Stimulated activated CD4-positive, alpha-beta T cell treated with anti-CD3 and anti-CD28 coated beads, Interleukin-15, amount 100 ng/mL, for 1 hour (primary cell): ENCODE results near the gene MSX2.
A peak's percentile ranks its signal among the peaks of the same experiment; 100 is the strongest.

Source experiments
- DNase-seq, 2 donors: peaks; one replicate each; pipeline ENCODE4 v3.0.0-alpha.2; 2020; ENCODE audit warnings: low read depth in 1 of 2, low spot score in 1 of 2

MSX2 gene

DNA sequence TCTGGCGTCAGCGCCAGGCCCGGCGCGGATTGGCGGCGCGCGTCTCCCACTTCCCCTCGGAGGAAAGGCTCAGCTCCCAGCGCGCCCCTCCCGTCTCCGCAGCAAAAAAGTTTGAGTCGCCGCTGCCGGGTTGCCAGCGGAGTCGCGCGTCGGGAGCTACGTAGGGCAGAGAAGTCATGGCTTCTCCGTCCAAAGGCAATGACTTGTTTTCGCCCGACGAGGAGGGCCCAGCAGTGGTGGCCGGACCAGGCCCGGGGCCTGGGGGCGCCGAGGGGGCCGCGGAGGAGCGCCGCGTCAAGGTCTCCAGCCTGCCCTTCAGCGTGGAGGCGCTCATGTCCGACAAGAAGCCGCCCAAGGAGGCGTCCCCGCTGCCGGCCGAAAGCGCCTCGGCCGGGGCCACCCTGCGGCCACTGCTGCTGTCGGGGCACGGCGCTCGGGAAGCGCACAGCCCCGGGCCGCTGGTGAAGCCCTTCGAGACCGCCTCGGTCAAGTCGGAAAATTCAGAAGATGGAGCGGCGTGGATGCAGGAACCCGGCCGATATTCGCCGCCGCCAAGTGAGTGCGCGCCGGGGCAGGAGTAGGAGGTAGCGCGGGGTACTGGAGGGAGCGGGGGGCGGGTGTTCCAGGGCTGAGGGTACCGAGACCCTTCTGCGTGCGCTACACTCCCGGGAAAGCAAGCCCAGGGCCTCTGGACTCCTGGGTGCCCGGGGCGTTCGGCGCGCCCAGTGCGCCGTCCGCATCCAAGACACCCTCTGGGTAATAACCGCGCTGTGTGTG lies at the start of gene MSX2:
MSX2 (plus strand) TSS at position 99 of the 777 bp plus-strand sequence; CDS start at position 177, 78 bp downstream.
- DNase-seq, result peak in 1 of 2 donors; percentile 3

DNA sequence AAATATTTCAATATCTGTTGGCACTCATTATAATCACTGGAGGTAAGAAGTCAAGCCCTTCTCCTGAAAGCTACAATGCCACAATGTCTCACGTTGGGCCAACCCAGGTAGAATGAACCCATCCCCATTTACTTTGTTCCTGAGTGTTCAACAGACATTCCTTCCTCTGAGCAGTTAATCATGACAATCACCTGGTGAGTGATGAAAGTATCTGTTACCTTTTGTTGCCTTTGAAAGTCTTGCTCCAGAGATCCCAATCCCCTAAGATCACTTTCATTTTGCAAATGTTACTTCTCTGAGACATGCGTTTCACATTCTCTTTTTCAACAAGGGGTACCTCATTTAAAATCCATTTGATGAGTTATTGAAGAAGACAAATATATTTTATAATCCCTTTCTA lies 49.3 kb upstream of the MSX2 start:
- no peak for DNase-seq

- no peak for DNase-seq
Observed at GRCh38 chr5:174675916-174676315, 48.5 kb upstream of the MSX2 start.

- no peak for DNase-seq
Observed at GRCh38 chr5:174678107-174678506, 46.3 kb upstream of the MSX2 start.

GRCh38 chr5:174680901-174681565 lies 43.3 kb upstream of the MSX2 start:
- no peak for DNase-seq

GRCh38 chr5:174687503-174687902 lies 36.9 kb upstream of the MSX2 start:
- DNase-seq, result no peak

- no peak for DNase-seq
Observed at GRCh38 chr5:174688441-174689354, 35.7 kb upstream of the MSX2 start.

- DNase-seq, result no peak
Observed at GRCh38 chr5:174690271-174690670, 34.1 kb upstream of the MSX2 start.

GRCh38 chr5:174692381-174692780 lies 32.0 kb upstream of the MSX2 start:
- DNase-seq, result no peak

- no peak for DNase-seq
Observed at GRCh38 chr5:174692982-174693422, 31.4 kb upstream of the MSX2 start.

DNA sequence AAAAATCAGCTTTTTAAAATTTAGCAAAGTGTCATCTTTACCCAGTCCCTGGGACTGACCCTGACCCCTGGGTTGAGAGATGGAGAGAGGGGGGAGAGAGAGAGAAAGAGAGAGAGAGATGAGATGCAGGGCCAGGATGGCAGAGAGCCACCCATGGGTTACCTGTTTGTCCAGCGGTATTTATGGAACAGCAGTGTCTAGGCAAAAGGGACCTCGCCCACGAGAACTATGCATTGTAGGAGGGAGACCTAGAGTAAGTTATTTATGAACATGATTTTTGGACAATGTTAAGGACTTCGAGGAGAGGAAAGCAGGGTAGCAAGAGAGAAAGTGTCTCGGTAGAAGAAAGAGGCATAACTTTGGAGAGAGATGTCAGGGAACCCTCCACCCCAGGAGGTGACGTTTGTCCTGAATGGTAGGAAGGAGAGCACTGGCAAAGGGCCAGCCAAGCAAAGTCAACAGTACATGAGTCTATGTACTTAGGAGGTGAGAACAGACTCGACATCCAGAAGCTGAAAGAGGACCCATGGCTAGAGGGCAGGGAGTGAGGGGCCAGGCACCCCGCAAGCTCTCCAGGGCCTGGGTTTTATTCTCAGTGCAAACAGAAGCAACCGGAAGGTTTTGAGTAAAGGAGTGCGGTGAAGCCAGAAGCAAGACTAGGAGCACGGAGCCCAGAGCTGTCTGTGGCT lies 30.5 kb upstream of the MSX2 start:
- no peak for DNase-seq

GRCh38 chr5:174694611-174695010 lies 29.8 kb upstream of the MSX2 start:
- no peak for DNase-seq

- no peak for DNase-seq
Observed at GRCh38 chr5:174698156-174698555, 26.2 kb upstream of the MSX2 start.

GRCh38 chr5:174699131-174699530 lies 25.3 kb upstream of the MSX2 start:
- no peak for DNase-seq

- no peak for DNase-seq
Observed at GRCh38 chr5:174706997-174707572, 17.3 kb upstream of the MSX2 start.

- no peak for DNase-seq
Observed at GRCh38 chr5:174707671-174708070, 16.7 kb upstream of the MSX2 start.

DNA sequence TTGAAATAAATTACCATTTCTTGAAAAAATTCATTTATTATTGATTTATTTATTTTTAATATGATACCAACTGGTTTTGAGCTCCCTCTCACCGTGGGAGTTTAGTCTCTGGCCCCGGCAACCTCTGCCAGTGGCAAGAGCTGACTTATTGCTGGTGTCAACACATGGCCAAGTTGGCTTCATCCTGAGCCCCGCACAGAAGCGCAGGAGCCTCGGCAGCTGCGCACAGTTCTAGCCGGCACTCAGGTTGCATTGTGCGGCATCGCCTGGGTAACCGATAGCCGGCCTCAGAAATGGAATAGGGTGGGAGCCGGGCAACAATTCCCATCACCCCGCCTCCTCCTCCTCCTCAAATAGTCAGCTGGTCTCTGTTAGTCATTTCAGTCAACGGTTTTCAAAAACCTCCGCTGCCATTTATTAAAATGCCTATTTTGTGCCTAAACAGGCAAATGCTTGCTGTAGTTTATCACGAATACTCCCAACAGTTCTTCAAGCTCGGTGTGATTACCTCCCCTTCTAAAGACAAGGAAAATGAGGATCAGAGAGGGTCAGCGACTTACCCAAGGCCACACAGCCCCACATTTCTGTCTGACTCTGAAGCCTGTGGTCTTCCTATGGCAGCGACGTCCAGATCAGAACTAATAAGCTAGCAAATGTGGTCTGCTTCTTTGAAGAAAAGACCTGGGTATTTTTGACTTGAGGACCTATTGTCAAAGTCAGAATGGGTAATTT lies 15.7 kb upstream of the MSX2 start:
- no peak for DNase-seq

DNA sequence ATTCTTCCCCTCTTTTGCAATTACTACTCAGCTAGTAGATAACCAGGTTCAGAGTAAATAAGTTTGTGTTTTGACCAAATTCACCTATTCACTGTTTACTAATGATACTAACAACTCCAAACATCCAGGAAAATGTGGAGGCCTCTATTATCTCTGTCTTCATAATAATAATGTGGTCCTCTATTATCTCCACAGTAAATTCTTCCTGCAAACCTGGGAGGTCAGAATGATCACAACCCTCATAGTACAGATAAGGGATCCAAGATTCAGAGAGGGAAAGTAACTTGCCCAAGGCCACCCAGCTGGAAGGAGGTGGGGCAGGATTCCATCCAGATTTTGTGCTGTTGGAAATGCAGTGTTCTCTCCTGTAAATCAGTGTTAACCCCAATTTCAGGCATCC lies 9.6 kb upstream of the MSX2 start:
- no peak for DNase-seq

DNA sequence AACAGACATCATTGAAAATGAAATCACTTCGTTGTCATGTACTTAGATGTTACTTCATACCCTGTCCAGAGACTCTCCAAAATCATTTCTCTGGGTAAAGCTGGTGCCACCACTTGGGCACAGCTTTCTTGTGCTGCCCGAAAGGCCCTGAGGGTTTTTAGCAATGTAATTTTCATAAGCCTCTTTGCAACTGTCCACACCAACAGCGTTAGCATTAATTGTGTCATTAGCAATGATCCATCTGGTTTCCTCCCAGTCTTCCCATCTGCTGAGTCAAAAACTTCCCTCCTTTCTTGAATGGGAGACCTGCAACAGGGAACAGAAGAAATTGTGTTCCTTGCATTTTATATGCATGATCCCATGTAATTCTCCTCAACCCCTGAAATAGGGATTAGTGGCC lies 8.6 kb upstream of the MSX2 start:
- no peak for DNase-seq
